HG03571 (cell line): Measurements from ENCODE around the gene ATAD2B.
"Not testable (repeated sequence)": the region's sequence is repeated elsewhere in the genome, so short reads cannot be mapped to it uniquely, and the experiment has no call there.

Experiments used
- ATAC-seq: cut with Tn5 transposase; IDR thresholded peaks from one replicate; pipeline ENCODE4 v1.9.1; 2021; ENCODE audit not compliant: unreplicated experiment

ATAD2B gene

GRCh38 chr2:23794234-23794633 is 132.7 kb downstream of the ATAD2B start:
- ATAC-seq = no peak

GRCh38 chr2:23793476-23793875 is 133.4 kb downstream of the ATAD2B start:
- no peak for ATAC-seq

GRCh38 chr2:23791030-23791429 is 135.9 kb downstream of the ATAD2B start:
- ATAC-seq = no peak

GRCh38 chr2:23789012-23789411 is 137.9 kb downstream of the ATAD2B start:
- no peak for ATAC-seq

GRCh38 chr2:23788100-23788499 is 138.8 kb downstream of the ATAD2B start:
- ATAC-seq = peak; percentile 93

- no peak for ATAC-seq
These were observed 142.0 kb downstream of the ATAD2B start for GRCh38 chr2:23784971-23785370.

GRCh38 chr2:23782646-23783045 is 144.3 kb downstream of the ATAD2B start:
- ATAC-seq = no peak

GRCh38 chr2:23782126-23782525 is 144.8 kb downstream of the ATAD2B start:
- no peak for ATAC-seq

GRCh38 chr2:23780465-23780864 is 146.5 kb downstream of the ATAD2B start:
- ATAC-seq = not testable (repeated sequence)

- no peak for ATAC-seq
These were observed 149.1 kb downstream of the ATAD2B start for GRCh38 chr2:23777826-23778225.

GRCh38 chr2:23776021-23776420 is 150.9 kb downstream of the ATAD2B start:
- ATAC-seq = no peak

GRCh38 chr2:23772684-23773083 is 154.2 kb downstream of the ATAD2B start:
- ATAC-seq = no peak

- no peak for ATAC-seq
These were observed 154.9 kb downstream of the ATAD2B start for GRCh38 chr2:23772056-23772455.

GRCh38 chr2:23769364-23769763 is 157.6 kb downstream of the ATAD2B start:
- ATAC-seq = no peak

GRCh38 chr2:23767876-23768621 is 158.9 kb downstream of the ATAD2B start:
- ATAC-seq = no peak

GRCh38 chr2:23762141-23762540 is 164.8 kb downstream of the ATAD2B start:
- no peak for ATAC-seq

- no peak for ATAC-seq
These were observed 165.3 kb downstream of the ATAD2B start for GRCh38 chr2:23761638-23762037.

- ATAC-seq = no peak
These were observed 166.2 kb downstream of the ATAD2B start for GRCh38 chr2:23760736-23761135.

- ATAC-seq = no peak
These were observed 169.1 kb downstream of the ATAD2B start for GRCh38 chr2:23757686-23758433.

- no peak for ATAC-seq
These were observed 170.2 kb downstream of the ATAD2B start for GRCh38 chr2:23756593-23757292.

GRCh38 chr2:23754970-23755369 is 172.0 kb downstream of the ATAD2B start:
- ATAC-seq = no peak
